OCI-LY1 (cell line): ENCODE data around the gene DCDC2B.

Experiments
- EZH2 ChIP-seq: fragments of 200-600 bp; sonication (generic), shearing (Covaris generic); IDR thresholded peaks from 2 replicates; pipeline ENCODE4 v1.8.0; 2017; ENCODE audit warnings: borderline replicate concordance, mixed run types, mild to moderate bottlenecking, antibody characterized with exemption, low read length, moderate library complexity, mixed read lengths
- TF ChIP-seq, protein P1 (sequence below): fragments of 200-600 bp; sonication (generic), shearing (Covaris generic); IDR thresholded peaks from 2 replicates; pipeline ENCODE4 v1.5.1; 2017; ENCODE audit warnings: mild to moderate bottlenecking, antibody characterized with exemption, low read length, moderate library complexity, mixed read lengths

GRCh38 chr1:32195531-32195930 lies 13.4 kb upstream of the DCDC2B start:
- TF ChIP-seq, protein P1, sequence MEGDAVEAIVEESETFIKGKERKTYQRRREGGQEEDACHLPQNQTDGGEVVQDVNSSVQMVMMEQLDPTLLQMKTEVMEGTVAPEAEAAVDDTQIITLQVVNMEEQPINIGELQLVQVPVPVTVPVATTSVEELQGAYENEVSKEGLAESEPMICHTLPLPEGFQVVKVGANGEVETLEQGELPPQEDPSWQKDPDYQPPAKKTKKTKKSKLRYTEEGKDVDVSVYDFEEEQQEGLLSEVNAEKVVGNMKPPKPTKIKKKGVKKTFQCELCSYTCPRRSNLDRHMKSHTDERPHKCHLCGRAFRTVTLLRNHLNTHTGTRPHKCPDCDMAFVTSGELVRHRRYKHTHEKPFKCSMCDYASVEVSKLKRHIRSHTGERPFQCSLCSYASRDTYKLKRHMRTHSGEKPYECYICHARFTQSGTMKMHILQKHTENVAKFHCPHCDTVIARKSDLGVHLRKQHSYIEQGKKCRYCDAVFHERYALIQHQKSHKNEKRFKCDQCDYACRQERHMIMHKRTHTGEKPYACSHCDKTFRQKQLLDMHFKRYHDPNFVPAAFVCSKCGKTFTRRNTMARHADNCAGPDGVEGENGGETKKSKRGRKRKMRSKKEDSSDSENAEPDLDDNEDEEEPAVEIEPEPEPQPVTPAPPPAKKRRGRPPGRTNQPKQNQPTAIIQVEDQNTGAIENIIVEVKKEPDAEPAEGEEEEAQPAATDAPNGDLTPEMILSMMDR, result no peak
- TF ChIP-seq EZH2, result no peak
